ENCODE measurements around the gene RASAL2. TPM values are rescaled to one million over a fixed set of nuclear protein-coding genes. Genes with fewer than 3 reads are reported as not detected.
A peak's percentile ranks its signal among the peaks of the same experiment; 100 is the strongest.

The RASAL2 gene
- polyA plus RNA-seq, 1 experiment, result 21.4 TPM

- ChIA-PET CTCF (interaction anchor here (0.9 to 1.1 kb wide), 3 partner anchors 21 to 244 kb away, joined by 3 to 9 read pairs (median 4); no protein-coding TSS in a partner anchor), POLR2A (no interaction called here)
- no peak overlapping the region for H3K27ac ChIP-seq (ENCODE audit: low read depth, low read length)
- no peak for DNase-seq (ENCODE audit: low read depth, low spot score)
- no peaks in the 10 kb centered on the region for H3K9me3 ChIP-seq (ENCODE audit: control insufficient read depth, insufficient read depth, low read length)
- no peak overlapping the region for H3K4me3 ChIP-seq (ENCODE audit: low read depth, low read length)
- no peaks in the 10 kb centered on the region for H3K27me3 ChIP-seq (ENCODE audit: control insufficient read depth, insufficient read depth, low read length)
- TF ChIP-seq CTCF (IDR thresholded peaks at IDR 0.05; ENCODE audit: low read depth, low read length), result no peak
These were observed 181.6 kb downstream of the RASAL2 start for GRCh38 chr1:178275553-178275952.

- ChIA-PET POLR2A (no interaction called here), CTCF (interaction anchor here (1.0 to 2.6 kb wide), 3 partner anchors 21 to 1380 kb away, joined by 3 to 15 read pairs (median 6); no protein-coding TSS in a partner anchor)
- H3K27ac ChIP-seq (ENCODE audit: low read depth, low read length), result no peak overlapping the region
- no peak for DNase-seq (ENCODE audit: low read depth, low spot score)
- no peak overlapping the region for H3K4me3 ChIP-seq (ENCODE audit: low read depth, low read length)
- H3K9me3 ChIP-seq (ENCODE audit: control insufficient read depth, insufficient read depth, low read length), result no peaks in the 10 kb centered on the region
- no peak for TF ChIP-seq CTCF (IDR thresholded peaks at IDR 0.05; ENCODE audit: low read depth, low read length)
- H3K27me3 ChIP-seq (ENCODE audit: control insufficient read depth, insufficient read depth, low read length), result no peaks in the 10 kb centered on the region
These were observed 184.1 kb downstream of the RASAL2 start for GRCh38 chr1:178277793-178278530.

GRCh38 chr1:178278916-178279686 lies 185.2 kb downstream of the RASAL2 start:
- DNase-seq (ENCODE audit: low read depth, low spot score), result no peak
- ChIA-PET POLR2A (no interaction called here), CTCF (interaction anchor here (1.0 to 2.6 kb wide), 3 partner anchors 20 to 1381 kb away, joined by 3 to 15 read pairs (median 6); no protein-coding TSS in a partner anchor)

GRCh38 chr1:178282949-178283367 lies 189.1 kb downstream of the RASAL2 start:
- Histone ChIP-seq H3K9me3 (ENCODE audit: control insufficient read depth, insufficient read depth, low read length) (no peaks in the 10 kb centered on the region), H3K4me3 (ENCODE audit: low read depth, low read length) (no peak overlapping the region), H3K27me3 (ENCODE audit: control insufficient read depth, insufficient read depth, low read length) (no peaks in the 10 kb centered on the region), H3K27ac (ENCODE audit: low read depth, low read length) (no peak overlapping the region)
- ChIA-PET CTCF (interaction anchor here (0.6 to 4.9 kb wide), 19 partner anchors 10 to 1631 kb away, joined by 3 to 138 read pairs (median 4); no protein-coding TSS in a partner anchor), POLR2A (no interaction called here)
- peak; percentile 73 for TF ChIP-seq CTCF (IDR thresholded peaks at IDR 0.05; ENCODE audit: low read depth, low read length)
- peak; percentile 38 for DNase-seq (ENCODE audit: low read depth, low spot score)

More at GRCh38 chr1:178278916-178279686, 185.2 kb downstream of the RASAL2 start:
- H3K27me3 ChIP-seq (ENCODE audit: control insufficient read depth, insufficient read depth, low read length), result no peaks in the 10 kb centered on the region
- H3K9me3 ChIP-seq (ENCODE audit: control insufficient read depth, insufficient read depth, low read length), result no peaks in the 10 kb centered on the region
- no peak overlapping the region for H3K27ac ChIP-seq (ENCODE audit: low read depth, low read length)
- H3K4me3 ChIP-seq (ENCODE audit: low read depth, low read length), result no peak overlapping the region
- TF ChIP-seq CTCF (IDR thresholded peaks at IDR 0.05; ENCODE audit: low read depth, low read length), result no peak

All from AG04450 (cell line).